ENCODE measurements around the gene CDC27. TPM values are rescaled to one million over a fixed set of nuclear protein-coding genes. Genes with fewer than 3 reads are reported as not detected.

Gene CDC27
- polyA plus RNA-seq (2013, experiment 1 of 2), result 66.0 TPM
- polyA plus RNA-seq (2013, experiment 2 of 2), result 69.4 TPM

DNA sequence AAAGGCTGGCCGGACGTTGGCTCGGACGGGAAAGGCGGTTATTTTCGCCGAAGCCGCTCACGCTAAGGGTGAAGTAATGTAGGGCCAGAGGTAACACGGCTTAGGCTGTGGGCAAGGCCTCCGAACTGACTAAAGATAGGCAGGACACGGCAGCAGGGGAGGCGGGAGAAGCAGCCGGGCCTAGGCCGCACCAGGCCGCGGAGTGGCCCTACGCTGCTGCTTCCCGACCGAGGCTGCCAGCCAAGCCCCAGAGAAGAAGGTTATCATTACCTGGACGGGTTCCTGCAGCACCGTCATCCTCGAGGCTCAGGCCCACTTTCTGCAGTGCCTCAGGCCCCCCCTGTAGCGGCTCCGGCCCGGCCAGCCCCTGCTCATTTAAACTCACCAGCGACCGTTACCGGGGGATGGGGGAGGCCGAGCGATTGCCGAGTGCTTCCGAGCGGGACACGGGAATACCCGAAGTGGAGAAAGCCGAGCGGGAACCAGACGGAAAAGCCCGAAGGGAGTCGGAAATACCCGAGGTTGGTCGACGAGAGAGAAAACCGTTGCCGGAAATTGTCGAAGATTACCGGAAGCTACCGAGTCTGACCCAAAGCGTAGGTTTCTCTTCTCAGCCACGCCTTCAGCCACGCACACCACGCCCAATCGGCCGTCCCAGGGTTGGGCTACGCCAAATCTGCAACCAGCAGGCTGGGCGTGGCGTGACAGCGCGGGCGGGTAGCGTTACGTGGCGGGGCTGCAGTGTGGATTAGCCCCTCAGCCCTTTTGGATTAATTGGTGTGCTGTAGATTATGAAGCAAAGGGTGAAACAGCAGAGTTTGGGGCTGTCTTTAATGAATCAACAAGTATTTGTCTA lies at the start of gene CDC27:
Gene CDC27 (minus strand): TSS at position 420 of the 856 bp plus-strand sequence. CDS start 123 bp downstream, at position 297.
- WGBS, 2 experiments (ENCODE audit: insufficient coverage in 2 of 2), result 0% methylated on average over 57 to 62 of the region's 64 CpGs
- H3K4me3 ChIP-seq (ENCODE audit: extremely low read depth, insufficient read depth, low read length, poor library complexity, severe bottlenecking), result peak within 1 kb of the TSS; percentile 94
- H3K27ac ChIP-seq (ENCODE audit: low read depth, low read length, severe bottlenecking), result peak within 1 kb of the TSS; percentile 95
- H3K9me3 ChIP-seq (ENCODE audit: control insufficient read depth, low read length), result no peaks in the 10 kb centered on the region
- H3K4me1 ChIP-seq (ENCODE audit: control insufficient read depth, insufficient read depth, low read length, poor library complexity, severe bottlenecking), result peaks cover 6% of the 10 kb centered on the region
- no peaks in the 10 kb centered on the region for H3K36me3 ChIP-seq (ENCODE audit: control insufficient read depth, insufficient read depth, low read length)

DNA sequence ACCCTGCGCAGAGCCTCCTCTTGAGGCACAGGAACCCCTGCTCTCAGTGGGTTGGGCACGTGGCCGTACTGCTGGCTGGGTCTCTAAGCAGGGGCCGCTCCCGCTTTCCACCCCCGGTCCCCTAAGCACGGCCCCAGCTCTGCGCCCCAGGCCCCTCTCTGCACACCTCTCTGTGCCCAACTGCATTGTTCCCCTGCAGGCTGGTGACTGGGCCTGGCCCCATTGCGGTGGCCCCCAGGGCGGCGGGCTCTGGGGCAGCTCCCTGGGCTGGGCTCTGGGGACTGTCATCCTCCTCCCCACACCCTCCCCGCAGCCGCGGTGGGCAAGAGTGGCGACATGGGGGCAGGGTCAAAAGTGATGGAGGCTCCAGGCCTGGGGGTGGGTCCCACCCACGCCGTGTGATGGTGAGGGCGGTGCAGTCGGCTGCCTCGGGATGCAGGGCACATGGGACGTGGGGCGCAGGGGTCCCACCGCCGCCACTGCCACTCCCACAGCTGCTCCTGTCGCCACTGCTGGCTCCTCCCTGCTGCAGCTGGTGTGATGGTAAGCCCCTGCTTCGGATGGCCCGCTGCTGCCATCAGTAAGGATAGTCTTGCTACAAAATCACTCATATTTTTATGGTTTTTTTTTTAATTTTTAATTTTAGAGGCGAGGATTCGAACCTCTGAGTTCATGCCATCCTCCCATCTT lies 49.4 kb upstream of the CDC27 start:
- no peaks in the 10 kb centered on the region for H3K36me3 ChIP-seq (ENCODE audit: control insufficient read depth, insufficient read depth, low read length)
- H3K9me3 ChIP-seq (ENCODE audit: control insufficient read depth, low read length), result no peaks in the 10 kb centered on the region
- WGBS, 2 experiments (ENCODE audit: insufficient coverage in 2 of 2), result 91 to 92% methylated on average over 18 to 23 of the region's 29 CpGs
- H3K27ac ChIP-seq (ENCODE audit: low read depth, low read length, severe bottlenecking), result no peak overlapping the region
- H3K4me1 ChIP-seq (ENCODE audit: control insufficient read depth, insufficient read depth, low read length, poor library complexity, severe bottlenecking), result peaks cover 13% of the 10 kb centered on the region
- no peak overlapping the region for H3K4me3 ChIP-seq (ENCODE audit: extremely low read depth, insufficient read depth, low read length, poor library complexity, severe bottlenecking)

GRCh38 chr17:47237841-47238240 lies 48.7 kb upstream of the CDC27 start:
- Histone ChIP-seq H3K4me3 (ENCODE audit: extremely low read depth, insufficient read depth, low read length, poor library complexity, severe bottlenecking) (no peak overlapping the region), H3K9me3 (ENCODE audit: control insufficient read depth, low read length) (no peaks in the 10 kb centered on the region), H3K4me1 (ENCODE audit: control insufficient read depth, insufficient read depth, low read length, poor library complexity, severe bottlenecking) (peaks cover 13% of the 10 kb centered on the region), H3K36me3 (ENCODE audit: control insufficient read depth, insufficient read depth, low read length) (no peaks in the 10 kb centered on the region), H3K27ac (ENCODE audit: low read depth, low read length, severe bottlenecking) (no peak overlapping the region)
- 91 to 94% methylated on average over 6 to 7 of the region's 7 CpGs for WGBS, 2 experiments (ENCODE audit: insufficient coverage in 2 of 2)

DNA sequence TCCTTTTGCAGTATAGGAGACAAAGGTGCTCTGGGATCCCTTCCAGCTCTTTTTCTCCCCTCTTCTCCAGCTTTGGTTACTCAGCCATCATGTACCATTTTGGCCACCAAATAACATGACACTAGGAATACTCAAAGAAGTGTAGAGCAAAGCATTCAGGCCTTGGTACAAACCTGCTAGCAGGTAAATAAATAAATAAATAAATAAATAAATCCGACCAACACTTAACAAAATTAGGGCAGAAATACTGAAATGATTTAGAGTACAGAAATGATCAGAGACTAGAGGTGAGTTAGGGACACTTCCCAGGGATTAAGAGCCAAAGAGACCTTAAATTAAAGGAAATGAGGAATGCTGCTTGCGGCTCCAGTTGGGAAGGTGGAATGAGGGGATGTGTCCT lies 46.8 kb upstream of the CDC27 start:
- Histone ChIP-seq H3K4me1 (ENCODE audit: control insufficient read depth, insufficient read depth, low read length, poor library complexity, severe bottlenecking) (peaks cover 13% of the 10 kb centered on the region), H3K9me3 (ENCODE audit: control insufficient read depth, low read length) (no peaks in the 10 kb centered on the region), H3K4me3 (ENCODE audit: extremely low read depth, insufficient read depth, low read length, poor library complexity, severe bottlenecking) (no peak overlapping the region), H3K36me3 (ENCODE audit: control insufficient read depth, insufficient read depth, low read length) (no peaks in the 10 kb centered on the region), H3K27ac (ENCODE audit: low read depth, low read length, severe bottlenecking) (no peak overlapping the region)
- 100% methylated on average over 1 of the region's 2 CpGs for WGBS, 2 experiments (ENCODE audit: insufficient coverage in 2 of 2)

DNA sequence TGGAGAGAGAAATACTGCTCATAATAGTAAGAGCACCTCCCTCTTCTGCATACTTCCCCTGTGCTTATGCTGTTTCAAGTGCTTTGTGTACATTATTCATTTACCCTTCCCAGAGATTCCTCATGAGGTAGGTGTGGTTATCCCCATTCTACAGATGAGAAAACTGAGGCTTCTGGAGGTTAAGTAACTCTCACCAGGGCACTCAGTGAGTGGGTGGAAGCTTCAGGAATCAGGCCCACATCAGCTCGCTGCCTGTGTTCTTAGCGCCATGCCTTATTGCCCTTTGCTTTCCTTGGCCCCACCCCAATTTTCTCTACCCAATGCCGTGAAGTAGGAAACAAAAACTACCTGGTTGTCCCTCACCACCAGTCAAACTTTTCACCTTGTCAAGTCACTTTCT lies 46.4 kb upstream of the CDC27 start:
- peaks cover 10% of the 10 kb centered on the region for H3K4me1 ChIP-seq (ENCODE audit: control insufficient read depth, insufficient read depth, low read length, poor library complexity, severe bottlenecking)
- no peaks in the 10 kb centered on the region for H3K9me3 ChIP-seq (ENCODE audit: control insufficient read depth, low read length)
- no peaks in the 10 kb centered on the region for H3K36me3 ChIP-seq (ENCODE audit: control insufficient read depth, insufficient read depth, low read length)
- no peak overlapping the region for H3K27ac ChIP-seq (ENCODE audit: low read depth, low read length, severe bottlenecking)
- no peak overlapping the region for H3K4me3 ChIP-seq (ENCODE audit: extremely low read depth, insufficient read depth, low read length, poor library complexity, severe bottlenecking)
- WGBS, 2 experiments (ENCODE audit: insufficient coverage in 2 of 2), result 67 to 84% methylated on average over 1 to 3 of the region's 3 CpGs

- Histone ChIP-seq H3K4me3 (ENCODE audit: extremely low read depth, insufficient read depth, low read length, poor library complexity, severe bottlenecking) (no peak overlapping the region), H3K36me3 (ENCODE audit: control insufficient read depth, insufficient read depth, low read length) (no peaks in the 10 kb centered on the region), H3K27ac (ENCODE audit: low read depth, low read length, severe bottlenecking) (no peak overlapping the region), H3K4me1 (ENCODE audit: control insufficient read depth, insufficient read depth, low read length, poor library complexity, severe bottlenecking) (no peaks in the 10 kb centered on the region), H3K9me3 (ENCODE audit: control insufficient read depth, low read length) (no peaks in the 10 kb centered on the region)
- WGBS, 2 experiments (ENCODE audit: insufficient coverage in 2 of 2), result 83 to 88% methylated on average over 1 of the region's 2 CpGs
Observed at GRCh38 chr17:47232465-47232864, 43.4 kb upstream of the CDC27 start.

- no peaks in the 10 kb centered on the region for H3K4me1 ChIP-seq (ENCODE audit: control insufficient read depth, insufficient read depth, low read length, poor library complexity, severe bottlenecking)
- 91 to 93% methylated on average over 2 of the region's 3 CpGs for WGBS, 2 experiments (ENCODE audit: insufficient coverage in 2 of 2)
- H3K9me3 ChIP-seq (ENCODE audit: control insufficient read depth, low read length), result no peaks in the 10 kb centered on the region
- no peak overlapping the region for H3K27ac ChIP-seq (ENCODE audit: low read depth, low read length, severe bottlenecking)
- H3K36me3 ChIP-seq (ENCODE audit: control insufficient read depth, insufficient read depth, low read length), result no peaks in the 10 kb centered on the region
- no peak overlapping the region for H3K4me3 ChIP-seq (ENCODE audit: extremely low read depth, insufficient read depth, low read length, poor library complexity, severe bottlenecking)
Observed at GRCh38 chr17:47231866-47232265, 42.8 kb upstream of the CDC27 start.

DNA sequence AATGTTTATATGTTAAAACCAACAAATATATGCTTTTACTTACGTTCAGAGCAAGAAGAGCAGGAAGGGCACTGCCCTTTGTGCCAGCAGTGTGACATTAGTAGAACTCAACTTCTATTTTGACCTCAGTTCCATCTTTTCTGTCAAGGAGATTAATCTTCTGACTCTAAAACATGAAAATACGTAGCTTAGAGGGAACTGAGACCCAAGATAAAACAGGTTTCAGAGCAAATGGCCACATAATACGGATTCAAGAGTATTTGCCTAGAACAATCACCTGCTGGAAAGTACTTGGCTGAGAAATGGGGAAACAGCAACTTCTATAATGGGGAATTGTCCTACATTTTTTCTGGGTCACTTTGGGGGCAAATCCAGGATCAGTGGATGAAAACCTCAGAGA lies 42.2 kb upstream of the CDC27 start:
- Histone ChIP-seq H3K4me1 (ENCODE audit: control insufficient read depth, insufficient read depth, low read length, poor library complexity, severe bottlenecking) (no peaks in the 10 kb centered on the region), H3K36me3 (ENCODE audit: control insufficient read depth, insufficient read depth, low read length) (no peaks in the 10 kb centered on the region), H3K9me3 (ENCODE audit: control insufficient read depth, low read length) (no peaks in the 10 kb centered on the region), H3K27ac (ENCODE audit: low read depth, low read length, severe bottlenecking) (no peak overlapping the region), H3K4me3 (ENCODE audit: extremely low read depth, insufficient read depth, low read length, poor library complexity, severe bottlenecking) (no peak overlapping the region)
- WGBS, 2 experiments (ENCODE audit: insufficient coverage in 2 of 2), result 91 to 100% methylated on average over 2 to 3 of the region's 3 CpGs

DNA sequence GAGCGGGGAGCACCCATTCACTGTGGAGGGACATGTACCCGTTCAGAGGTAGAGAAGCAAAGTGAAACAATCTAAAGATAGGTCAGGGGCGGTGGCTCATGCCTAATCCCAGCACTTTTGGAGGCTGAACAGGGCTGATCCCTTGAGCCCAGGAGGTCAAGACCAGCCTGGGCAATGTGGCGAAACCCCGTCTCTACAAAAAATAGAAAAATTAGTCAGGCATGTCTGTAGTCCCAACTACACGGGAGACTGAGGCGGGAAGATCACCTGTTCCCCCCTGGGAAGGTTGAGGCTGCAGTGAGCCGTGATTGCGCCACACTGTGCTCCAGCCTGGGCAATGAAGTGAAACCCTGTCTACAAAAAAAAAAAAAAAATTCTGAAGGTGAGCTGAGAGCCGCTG lies 41.8 kb upstream of the CDC27 start:
- 80 to 90% methylated on average over 8 to 9 of the region's 10 CpGs for WGBS, 2 experiments (ENCODE audit: insufficient coverage in 2 of 2)
- Histone ChIP-seq H3K4me3 (ENCODE audit: extremely low read depth, insufficient read depth, low read length, poor library complexity, severe bottlenecking) (no peak overlapping the region), H3K36me3 (ENCODE audit: control insufficient read depth, insufficient read depth, low read length) (no peaks in the 10 kb centered on the region), H3K4me1 (ENCODE audit: control insufficient read depth, insufficient read depth, low read length, poor library complexity, severe bottlenecking) (no peaks in the 10 kb centered on the region), H3K9me3 (ENCODE audit: control insufficient read depth, low read length) (no peaks in the 10 kb centered on the region), H3K27ac (ENCODE audit: low read depth, low read length, severe bottlenecking) (no peak overlapping the region)

- Histone ChIP-seq H3K9me3 (ENCODE audit: control insufficient read depth, low read length) (no peaks in the 10 kb centered on the region), H3K4me1 (ENCODE audit: control insufficient read depth, insufficient read depth, low read length, poor library complexity, severe bottlenecking) (peaks cover 3% of the 10 kb centered on the region), H3K27ac (ENCODE audit: low read depth, low read length, severe bottlenecking) (no peak overlapping the region), H3K4me3 (ENCODE audit: extremely low read depth, insufficient read depth, low read length, poor library complexity, severe bottlenecking) (no peak overlapping the region), H3K36me3 (ENCODE audit: control insufficient read depth, insufficient read depth, low read length) (no peaks in the 10 kb centered on the region)
- 14 to 16% methylated on average over 14 to 15 of the region's 22 CpGs for WGBS, 2 experiments (ENCODE audit: insufficient coverage in 2 of 2)
Observed at GRCh38 chr17:47229535-47230443, 40.7 kb upstream of the CDC27 start.
